Stimulated activated CD8-positive, alpha-beta memory T cell treated with anti-CD3 and anti-CD28 coated beads, Interleukin-15, amount 100 ng/mL, for 1 hour (primary cell): ENCODE measurements around the gene IL1F10.

Experiments
- DNase-seq: peaks from one replicate; pipeline ENCODE4 v3.0.0-alpha.2; 2020; ENCODE audit warnings: low read depth

The IL1F10 gene

DNA sequence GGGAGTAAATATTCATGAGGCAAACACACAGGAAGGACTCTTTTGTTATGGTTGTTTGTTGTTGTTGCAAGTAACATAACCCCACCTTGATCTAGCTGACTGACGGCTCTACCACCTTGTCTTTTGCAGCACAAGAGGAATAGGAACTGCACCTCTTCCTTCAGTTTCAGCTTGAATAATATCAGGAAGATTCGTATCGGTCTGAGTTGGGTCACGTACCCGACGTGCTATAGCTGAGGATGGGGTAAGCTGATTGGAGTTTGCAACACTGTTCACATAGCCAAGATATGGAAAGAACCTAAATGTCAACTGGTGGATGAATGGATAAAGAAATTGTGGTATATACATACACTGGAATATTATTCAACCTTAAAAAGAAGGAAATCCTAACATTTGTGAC lies 45.1 kb downstream of the IL1F10 start:
- DNase-seq, result no peak

DNA sequence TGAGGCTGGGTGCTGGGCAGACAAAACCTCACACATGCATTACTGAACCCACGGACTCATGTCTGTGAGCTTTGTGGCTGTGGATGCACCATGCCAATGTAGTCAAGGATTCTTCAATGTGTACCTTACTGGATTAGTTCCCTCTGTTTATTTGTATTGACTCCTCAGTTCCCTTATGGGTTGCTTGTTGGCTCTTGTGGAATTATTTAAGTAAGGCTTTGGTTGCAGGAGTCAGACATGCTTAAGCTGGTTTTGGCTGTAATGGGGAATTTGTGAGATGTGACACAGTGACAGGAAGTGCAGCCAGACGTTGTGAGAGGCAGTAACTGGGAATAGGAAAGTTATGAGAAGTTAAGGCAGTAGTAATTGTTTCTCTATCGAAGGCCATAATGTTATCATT lies 46.0 kb downstream of the IL1F10 start:
- no peak for DNase-seq

DNA sequence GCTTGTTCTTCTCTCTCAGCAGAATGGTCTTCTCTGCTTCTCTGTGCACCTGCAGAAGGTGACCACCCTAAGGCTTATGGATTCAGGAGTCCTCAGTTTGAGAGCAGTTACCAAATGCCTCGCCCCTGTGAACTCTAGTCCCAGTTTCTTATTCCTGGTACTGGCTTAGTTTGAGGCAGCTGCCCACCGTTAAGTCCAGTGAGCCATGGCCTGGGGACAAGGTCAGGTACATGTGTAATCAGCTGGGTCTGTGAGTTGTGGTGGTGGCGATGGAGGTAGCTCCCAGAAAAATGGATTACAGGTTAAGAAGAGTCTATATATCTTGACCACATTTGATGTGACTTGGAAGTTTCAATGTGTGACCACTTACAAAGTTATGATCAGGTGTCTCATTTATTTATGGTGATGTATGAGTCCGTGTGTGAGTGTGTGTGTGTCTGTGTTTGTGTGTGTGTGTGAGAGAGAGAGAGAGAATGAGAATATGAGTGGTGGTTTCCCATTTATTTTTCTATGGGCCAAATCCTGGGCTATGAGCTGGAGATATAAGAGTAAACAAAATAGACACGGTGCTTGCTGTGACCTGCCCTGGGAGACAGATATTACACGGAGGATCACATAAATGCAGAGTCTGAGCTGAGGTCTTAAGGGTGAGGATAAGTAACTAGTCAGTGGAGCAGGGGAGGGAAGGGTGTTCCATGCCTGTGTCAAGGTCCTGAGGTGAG lies 46.6 kb downstream of the IL1F10 start:
- DNase-seq, result no peak

DNA sequence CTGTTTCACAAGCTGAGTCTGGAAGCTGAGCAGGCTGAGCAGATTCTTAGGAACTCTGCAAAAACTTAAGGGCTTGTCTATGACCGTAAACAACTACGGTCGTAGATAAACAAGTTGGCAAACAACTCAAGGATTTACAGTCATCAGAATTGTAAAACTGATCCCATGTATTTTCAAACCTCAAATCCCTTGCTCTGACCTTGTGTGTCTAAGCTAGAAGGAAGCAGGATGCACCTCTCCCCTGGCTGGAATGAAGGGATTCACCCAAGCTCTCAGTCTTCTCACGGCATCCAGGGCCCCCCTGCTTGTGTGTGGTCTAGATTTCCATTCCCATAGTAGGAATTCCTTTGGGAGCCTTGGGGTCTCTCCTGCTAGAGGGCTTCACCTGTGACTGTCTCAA lies 47.2 kb downstream of the IL1F10 start:
- DNase-seq, result no peak

DNA sequence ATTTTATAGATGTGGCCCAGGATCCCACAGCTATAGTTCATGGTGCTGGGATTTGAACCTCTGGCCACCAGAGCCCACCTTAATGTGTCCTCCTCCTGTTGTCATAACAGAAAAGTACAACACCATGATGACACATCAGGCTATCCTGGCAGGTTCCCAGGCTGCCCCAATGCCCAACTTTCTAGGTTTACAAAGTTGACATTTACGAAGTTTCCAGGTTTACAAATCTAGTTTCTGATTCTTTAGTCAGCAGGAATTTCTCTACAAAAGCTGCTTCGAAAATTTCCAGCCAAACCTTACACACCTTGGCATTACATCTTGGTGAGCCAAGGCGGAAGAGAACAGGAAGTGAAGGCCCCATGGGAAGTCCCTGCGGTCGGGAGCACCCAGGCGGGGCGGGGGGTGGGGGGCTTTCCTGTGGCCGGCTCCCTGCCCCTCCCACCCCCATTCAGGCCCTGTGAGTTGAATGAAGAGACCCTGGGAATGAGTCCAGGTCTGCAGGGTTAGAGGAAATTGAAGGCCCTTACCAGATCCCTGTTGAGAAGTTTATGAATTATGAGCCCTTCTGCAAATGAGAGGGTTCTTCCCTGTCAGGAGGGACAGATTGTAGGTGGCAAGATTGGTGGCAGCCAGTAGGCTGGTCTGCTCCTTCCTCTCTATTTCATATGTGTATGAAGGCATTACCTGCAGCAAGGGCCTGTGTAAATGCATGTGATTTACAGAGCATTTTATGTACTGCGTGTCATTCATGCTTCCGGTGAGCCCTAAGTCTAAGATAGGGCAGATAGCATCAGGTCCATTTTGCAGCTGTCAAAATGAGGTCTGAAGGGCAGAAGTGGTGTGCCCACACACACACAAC lies 48.6 kb downstream of the IL1F10 start:
- DNase-seq, result no peak

DNA sequence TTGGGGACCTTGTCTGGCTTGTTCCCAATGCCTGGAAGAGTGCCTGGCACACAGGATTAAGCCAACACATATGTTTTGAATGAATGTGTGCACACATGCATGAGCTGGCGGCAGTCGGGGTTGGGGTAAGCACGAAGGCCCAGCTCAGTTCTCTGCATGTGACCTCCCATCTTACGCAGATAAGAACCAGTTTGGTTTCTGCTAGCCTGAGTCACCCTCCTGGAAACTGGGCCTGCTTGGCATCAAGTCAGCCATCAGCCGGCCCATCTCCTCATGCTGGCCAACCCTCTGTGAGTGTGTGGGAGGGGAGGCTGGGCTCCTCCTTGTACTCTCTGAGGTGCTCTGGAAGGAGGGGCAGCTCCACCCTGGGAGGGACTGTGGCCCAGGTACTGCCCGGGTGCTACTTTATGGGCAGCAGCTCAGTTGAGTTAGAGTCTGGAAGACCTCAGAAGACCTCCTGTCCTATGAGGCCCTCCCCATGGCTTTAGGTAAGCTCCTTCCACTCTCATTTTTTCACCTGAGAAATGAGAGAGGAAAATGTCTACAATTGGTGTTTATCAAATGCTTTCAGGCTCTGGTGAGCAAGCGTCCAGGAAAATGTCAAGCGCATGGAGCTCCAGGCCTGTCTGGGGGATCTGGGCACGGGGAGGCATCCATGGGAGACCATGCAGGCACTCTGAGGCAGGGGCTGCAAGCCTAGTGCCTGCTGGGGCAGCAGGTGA lies 49.9 kb downstream of the IL1F10 start:
- DNase-seq, result no peak

DNA sequence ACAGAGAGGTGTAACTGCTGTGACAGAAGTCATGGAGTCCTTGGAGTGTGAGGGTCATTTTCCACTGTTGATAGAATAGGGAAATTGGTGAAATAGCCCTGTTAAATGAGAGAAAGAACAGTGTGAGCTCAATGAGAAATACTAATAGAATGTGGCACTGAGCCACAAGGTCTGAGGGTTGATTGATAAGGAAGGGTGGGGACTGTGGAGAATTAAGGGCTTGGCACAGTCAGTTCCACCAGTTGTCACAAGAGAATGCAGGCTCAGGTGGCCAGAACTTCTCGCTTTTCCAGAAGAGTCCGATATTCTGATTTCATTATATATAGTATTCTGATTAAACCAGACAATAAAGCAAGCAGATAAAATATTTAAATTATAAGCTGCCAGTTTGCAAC lies 50.5 kb downstream of the IL1F10 start:
- DNase-seq, result no peak

DNA sequence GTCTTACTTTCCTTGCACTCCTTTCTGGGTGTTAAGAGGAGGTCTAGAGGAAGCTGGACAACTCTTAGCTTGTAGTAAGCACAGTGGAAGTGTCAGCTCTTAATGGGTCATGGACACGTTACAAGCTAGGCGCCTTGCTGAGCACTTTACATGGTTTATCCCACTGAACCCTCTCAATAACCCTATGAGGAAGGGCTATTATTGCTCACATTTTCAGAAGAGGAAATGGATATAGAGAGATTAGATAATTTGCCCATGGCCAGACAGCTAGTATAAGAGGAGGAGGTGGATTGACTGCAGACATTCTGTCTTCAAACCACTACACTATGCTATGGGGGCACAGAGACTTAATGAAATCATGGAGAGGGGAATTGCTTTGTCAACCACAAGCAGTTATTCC lies 51.3 kb downstream of the IL1F10 start:
- no peak for DNase-seq

DNA sequence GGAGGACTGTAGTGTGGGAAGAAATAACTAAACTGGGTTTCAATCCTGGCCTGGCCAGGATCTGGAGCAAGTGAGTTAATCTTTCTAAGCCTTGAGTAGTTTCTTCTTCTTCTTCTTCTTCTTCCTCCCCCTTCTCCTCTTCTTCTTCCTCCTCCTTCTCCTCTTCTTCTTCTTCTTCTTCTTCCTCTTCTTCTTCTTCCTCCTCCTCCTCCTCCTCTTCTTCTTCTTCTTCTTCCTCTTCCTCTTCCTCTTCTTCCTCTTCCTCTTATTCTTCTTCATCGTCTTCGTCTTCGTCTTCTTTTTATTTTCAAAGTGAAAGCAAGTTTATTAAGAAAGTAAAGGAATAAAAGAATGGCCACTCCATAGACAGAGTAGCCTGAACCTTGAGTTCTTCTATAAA lies 53.1 kb downstream of the IL1F10 start:
- DNase-seq, result no peak

DNA sequence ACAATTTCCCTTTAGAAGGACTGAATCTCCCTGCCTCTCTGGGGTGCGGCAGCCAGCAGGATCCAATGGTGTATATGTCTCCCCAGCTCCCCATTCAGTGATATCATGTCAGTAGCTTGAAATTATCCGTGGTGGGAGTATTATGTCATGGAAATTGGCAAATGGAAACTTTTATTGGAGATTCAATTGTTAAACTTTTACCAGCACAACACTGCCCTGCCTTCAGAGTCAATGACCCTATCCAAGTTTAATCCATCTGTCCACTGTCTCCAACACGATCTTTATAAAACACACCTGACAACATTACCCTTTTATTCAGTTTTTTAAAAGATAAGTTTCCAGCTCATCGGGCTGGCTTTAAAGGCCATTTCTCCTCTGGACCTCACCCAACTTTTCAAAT lies 54.6 kb downstream of the IL1F10 start:
- DNase-seq, result no peak

DNA sequence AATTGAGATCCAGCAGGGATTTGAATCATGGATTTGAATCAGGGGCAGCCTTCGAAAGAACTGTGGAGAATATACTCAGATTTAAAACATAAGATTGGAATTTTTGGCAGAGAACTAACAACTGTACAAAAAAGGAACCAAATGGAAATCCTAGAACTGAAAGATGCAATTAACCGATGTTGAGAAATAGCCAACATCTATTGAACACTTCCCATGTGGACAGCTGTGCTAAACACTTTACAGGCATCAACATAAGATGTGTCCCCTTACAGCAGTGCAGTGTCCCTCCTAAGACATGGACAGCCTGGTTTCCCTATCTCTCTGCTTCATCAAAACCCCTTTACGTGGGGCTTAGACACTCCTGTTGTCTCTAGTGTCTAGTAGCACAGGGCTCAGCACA lies 56.0 kb downstream of the IL1F10 start:
- DNase-seq, result no peak

DNA sequence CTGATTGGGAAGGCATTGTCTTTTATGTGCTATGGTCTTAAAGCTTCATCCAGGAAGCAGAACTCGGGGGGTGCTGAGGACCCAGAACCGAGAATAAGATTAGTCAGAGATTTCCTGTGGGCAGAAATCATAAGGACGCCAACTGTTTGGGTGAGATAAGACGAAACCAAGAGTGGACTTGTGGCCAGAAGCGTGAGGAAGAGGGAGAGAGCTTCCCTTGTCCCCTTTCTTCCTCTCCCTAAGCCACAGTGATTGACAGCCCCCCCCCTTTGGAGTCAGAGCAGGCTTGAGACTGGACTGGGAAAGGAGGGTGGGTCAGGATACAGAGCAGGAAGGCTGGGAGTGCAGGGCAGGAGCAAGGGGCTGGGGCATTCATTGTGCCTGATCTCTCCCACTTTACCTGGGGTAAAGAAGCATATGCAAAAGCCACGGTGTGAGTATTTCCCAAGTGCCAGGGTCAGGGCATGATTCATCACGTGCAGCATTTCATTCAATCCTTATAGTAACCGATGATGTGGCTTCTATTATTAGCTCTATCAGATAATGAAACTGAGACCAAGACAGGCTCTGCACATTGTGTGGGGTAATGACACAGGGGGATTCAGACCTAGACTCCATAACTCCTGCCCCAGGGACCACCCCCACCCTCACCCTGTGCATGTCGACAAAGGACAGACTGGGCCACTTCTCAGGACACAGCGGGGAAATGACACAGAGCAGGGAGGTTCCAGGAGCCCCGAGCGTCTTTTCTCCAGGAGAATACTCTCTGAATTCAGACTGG lies 56.6 kb downstream of the IL1F10 start:
- no peak for DNase-seq
